ENCODE results near the gene SV2C. TPM values are rescaled to one million over a fixed set of nuclear protein-coding genes. Genes with fewer than 3 reads are reported as not detected.

The SV2C gene
- total and polyA plus RNA-seq, 2 of the 13 experiments (the other 11 are each of a cell fraction or from before 2014, with no cell fraction given) = not detected

- TF ChIP-seq RERE (CRISPR knock-in tag; IDR thresholded peaks at IDR 0.05; ENCODE audit: low read depth) (no peak), ZNF143 (CRISPR knock-in tag; IDR thresholded peaks at IDR 0.05) (no peak), ZNF737 (CRISPR knock-in tag; IDR thresholded peaks at IDR 0.05; ENCODE audit: borderline replicate concordance) (no peak), KLF15 (CRISPR knock-in tag; IDR thresholded peaks at IDR 0.05; ENCODE audit: borderline replicate concordance) (no peak), ZBTB7B (CRISPR knock-in tag; IDR thresholded peaks at IDR 0.05) (no peak), PAF1 (CRISPR knock-in tag; IDR thresholded peaks at IDR 0.05) (no peak), YEATS2 (CRISPR knock-in tag; IDR thresholded peaks at IDR 0.05; ENCODE audit: borderline replicate concordance) (no peak)
Observed at GRCh38 chr5:76384705-76385104, 301.5 kb downstream of the SV2C start (continued).

GRCh38 chr5:76385540-76385939, 302.4 kb downstream of the SV2C start:
- H3K79me2 ChIP-seq (ENCODE audit: insufficient read depth, low read length) = no peaks in the 10 kb centered on the region
- ChIA-PET CTCF (ENCODE audit: low intra/inter-chr PET ratio, low total read pairs) (no interaction called here), POLR2A (interaction anchor here (1.4 kb wide), 1 partner anchor 18 kb away, joined by 4 read pairs; no protein-coding TSS in a partner anchor)
- no peak overlapping the region for H3K27ac ChIP-seq (ENCODE audit: extremely low read length, insufficient read depth, low read length)
- FAIRE-seq (no peak), DNase-seq (ENCODE audit: low spot score) (no peak), ATAC-seq (no peak)
- no TSS peak for BruUV-seq (replicated peaks)
- H4K20me1 ChIP-seq (ENCODE audit: insufficient read depth, low read length) = no peaks in the 10 kb centered on the region
- peak overlapping the region; percentile 21; the same call in 1 of the 2 replicates for H3K4me2 ChIP-seq (ENCODE audit: low read depth, low read length)
- H3K4me3 ChIP-seq (replicated peaks in 1 of 3; ENCODE audit: insufficient read depth in 1 of 3, low read depth in 2 of 3, low read length in 3 of 3) = no peak overlapping the region
- in situ Hi-C loops (cut with HindIII; ENCODE audit: extremely low pct_ligation_motif_present, low pct_unique_long_range_greater_than_20kb) = no loop called here
- no peaks in the 10 kb centered on the region for H3K27me3 ChIP-seq (ENCODE audit: control insufficient read depth in 1 of 2, insufficient read depth in 2 of 2, low read length in 2 of 2)
- intact Hi-C loops (cut with micrococcal nuclease; ENCODE audit: unreplicated experiment) = loop anchor here (5.0 kb wide), 1 partner anchor 53 kb away; no protein-coding TSS in a partner anchor
- no peak overlapping the region for H3K9ac ChIP-seq (ENCODE audit: insufficient read depth, low read depth, low read length)
- no peak overlapping the region for H2AFZ ChIP-seq (ENCODE audit: low read length)
- 15% methylated on average over 5 of the region's 5 CpGs for WGBS (ENCODE audit: low lambda C conversion rate)
- H3K9me3 ChIP-seq (ENCODE audit: low read length) = no peaks in the 10 kb centered on the region
- no peaks in the 10 kb centered on the region; a peak in 1 of 5 replicates for H3K36me3 ChIP-seq (replicated peaks in 1 of 2; ENCODE audit: control insufficient read depth in 1 of 2, insufficient read depth in 2 of 2, low read length in 2 of 2)
- peaks cover 87% of the 10 kb centered on the region for H3K4me1 ChIP-seq (ENCODE audit: insufficient read depth, low read length)
- no peak for TF ChIP-seq ZZZ3 (CRISPR knock-in tag; IDR thresholded peaks at IDR 0.05; ENCODE audit: borderline replicate concordance)
- TF ChIP-seq KLF6 (CRISPR knock-in tag; IDR thresholded peaks at IDR 0.05) = no peak
- no peak for TF ChIP-seq EZH2 (conservative IDR thresholded peaks at IDR 0.05; ENCODE audit: low read depth, low read length)
- TF ChIP-seq CHCHD3 (CRISPR knock-in tag; IDR thresholded peaks at IDR 0.05) = no peak
- 0 out of 2 replicates have a peak, but pooled peaks have one; percentile 22 for TF ChIP-seq CEBPG (CRISPR knock-in tag; IDR thresholded peaks at IDR 0.05)
- peak; percentile 49; the same call in 1 of the 2 replicates for TF ChIP-seq ZNF362 (CRISPR knock-in tag; IDR thresholded peaks at IDR 0.05; ENCODE audit: borderline replicate concordance)
- TF ChIP-seq MZF1 (CRISPR knock-in tag; IDR thresholded peaks at IDR 0.05; ENCODE audit: borderline replicate concordance) = no peak
- no peak for TF ChIP-seq HNF4A (CRISPR knock-in tag; IDR thresholded peaks at IDR 0.05)
- no peak for TF ChIP-seq LBX2 (CRISPR knock-in tag; IDR thresholded peaks at IDR 0.05; ENCODE audit: borderline replicate concordance)
- TF ChIP-seq ATF7-NPFF (CRISPR knock-in tag; IDR thresholded peaks at IDR 0.05; ENCODE audit: low read depth) = no peak
- TF ChIP-seq CEBPB (IDR thresholded peaks at IDR 0.05; ENCODE audit: borderline replicate concordance, low read depth, low read length) = peak; percentile 42; the same call in 1 of the 2 replicates
